GM18907 (cell line): ENCODE results near the gene SLC6A17.

Experiments used
- ATAC-seq: cut with Tn5 transposase; IDR thresholded peaks from one replicate; pipeline ENCODE4 v1.9.1; 2021; ENCODE audit warnings: mild to moderate bottlenecking, moderate library complexity; ENCODE audit not compliant: unreplicated experiment

The SLC6A17 gene

DNA sequence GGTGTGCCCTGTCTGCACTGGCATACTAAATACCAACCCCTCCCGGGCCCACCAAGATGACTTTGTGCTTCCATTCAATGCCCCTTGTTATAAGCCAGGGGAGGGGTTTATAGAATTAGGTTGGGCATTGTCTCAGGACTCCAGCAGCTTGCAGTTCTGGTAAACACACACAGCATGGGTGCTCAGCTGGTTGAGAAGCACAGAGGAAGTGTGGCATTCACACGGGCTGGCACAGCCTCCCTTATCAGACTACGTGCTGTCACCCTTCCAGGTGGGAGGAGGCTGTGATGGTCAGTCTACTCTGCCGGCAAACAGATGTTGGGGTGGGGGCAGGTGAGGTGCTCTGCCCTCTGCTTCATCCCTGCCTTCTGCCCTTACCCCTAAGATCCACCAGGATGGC, 15.0 kb upstream of the SLC6A17 start:
- ATAC-seq = no peak

DNA sequence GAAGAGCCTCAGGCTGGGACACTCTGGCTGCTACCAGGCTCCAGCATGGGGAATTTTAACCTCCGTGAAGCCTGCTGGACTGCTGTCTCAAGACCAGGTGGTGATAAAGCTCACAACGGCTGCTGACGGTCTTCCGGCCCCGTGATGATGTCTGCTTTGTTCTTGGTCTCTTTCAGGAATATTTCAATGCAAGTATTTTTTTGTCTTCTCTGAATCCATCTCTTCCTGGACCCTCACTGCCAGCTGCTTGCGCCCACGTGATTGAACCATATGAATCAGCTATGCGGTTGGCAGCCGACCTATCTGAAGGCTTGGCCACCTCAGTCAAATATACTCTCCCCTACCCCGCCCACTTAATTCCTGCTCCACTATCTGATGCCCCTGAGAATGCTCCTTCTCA, 14.6 kb upstream of the SLC6A17 start:
- ATAC-seq = no peak

DNA sequence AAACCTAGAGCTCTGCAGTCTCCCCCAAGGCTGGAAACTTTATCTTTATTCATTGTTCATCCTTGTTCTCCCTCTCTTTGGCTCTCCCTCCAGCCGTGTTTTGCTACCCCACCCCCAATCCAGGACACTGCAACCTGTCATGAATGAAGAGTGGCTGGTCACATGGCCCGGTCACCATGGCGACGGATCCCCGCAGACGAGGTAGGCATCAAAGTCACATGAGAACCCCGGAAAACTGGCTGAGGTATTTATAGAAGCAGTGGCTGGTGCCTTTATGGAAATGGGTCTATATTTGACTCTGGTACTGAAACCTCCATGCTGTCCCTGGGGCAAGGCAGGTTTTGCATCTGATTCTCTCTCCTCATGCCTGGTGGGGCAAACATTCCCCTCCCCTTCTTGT, 13.4 kb upstream of the SLC6A17 start:
- ATAC-seq = no peak

DNA sequence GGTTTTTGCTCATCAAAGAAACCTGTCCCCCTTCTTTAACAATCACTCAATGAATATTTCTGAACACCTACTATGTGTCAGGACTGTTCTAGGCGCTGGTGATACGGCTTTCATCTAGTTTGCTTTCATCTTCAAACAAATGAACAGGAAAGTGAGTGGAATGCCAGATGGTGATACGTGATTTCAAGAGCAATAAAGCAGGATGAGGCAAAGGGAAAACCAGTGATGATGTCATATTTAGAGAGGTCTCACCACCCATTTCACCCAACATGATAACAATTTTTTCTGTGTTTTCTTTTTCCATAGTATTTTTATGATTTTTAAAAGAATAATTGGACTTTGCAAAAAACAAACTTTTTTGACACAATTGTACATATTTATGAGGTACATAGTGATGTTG, 11.3 kb upstream of the SLC6A17 start:
- no peak for ATAC-seq

DNA sequence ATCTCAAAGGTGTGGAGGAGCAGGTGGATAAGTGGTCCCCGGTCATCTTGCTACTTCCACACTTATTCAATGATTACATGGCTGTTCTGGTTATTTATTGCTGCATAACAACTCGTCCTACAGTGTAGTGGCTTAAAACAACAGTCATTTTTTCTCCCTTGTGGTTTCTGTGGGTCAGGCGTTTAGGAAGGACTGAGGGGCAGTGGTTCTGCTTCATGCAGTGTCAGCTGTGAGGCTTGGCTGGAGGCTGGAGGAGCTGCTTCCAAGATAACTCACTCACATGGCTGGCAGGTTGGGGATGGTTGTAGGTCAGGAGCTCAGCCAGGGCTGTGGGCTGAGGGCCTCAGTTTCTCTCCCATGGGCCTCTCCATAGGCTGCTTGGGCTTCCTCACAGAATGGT, 5.9 kb upstream of the SLC6A17 start:
- no peak for ATAC-seq

DNA sequence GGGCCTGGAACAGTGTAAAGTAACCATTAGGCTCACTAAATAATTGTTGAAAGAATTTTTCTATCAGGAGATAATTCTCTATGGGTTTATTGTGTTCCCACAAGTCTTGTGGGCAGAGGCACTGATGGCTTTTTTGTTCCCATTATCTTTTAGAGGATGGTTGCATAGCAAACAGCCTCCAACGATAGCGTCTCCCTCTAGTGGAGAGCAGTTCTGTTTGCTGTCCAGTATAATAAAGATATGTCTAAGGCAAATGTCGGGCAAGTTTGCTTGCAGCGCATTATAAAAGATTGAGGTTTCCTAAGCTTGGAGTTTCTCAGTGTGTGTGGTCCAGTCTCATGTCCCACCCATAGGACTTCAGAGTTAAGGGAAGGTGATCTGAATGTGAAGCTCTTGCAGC, 1.3 kb upstream of the SLC6A17 start:
- ATAC-seq = no peak

DNA sequence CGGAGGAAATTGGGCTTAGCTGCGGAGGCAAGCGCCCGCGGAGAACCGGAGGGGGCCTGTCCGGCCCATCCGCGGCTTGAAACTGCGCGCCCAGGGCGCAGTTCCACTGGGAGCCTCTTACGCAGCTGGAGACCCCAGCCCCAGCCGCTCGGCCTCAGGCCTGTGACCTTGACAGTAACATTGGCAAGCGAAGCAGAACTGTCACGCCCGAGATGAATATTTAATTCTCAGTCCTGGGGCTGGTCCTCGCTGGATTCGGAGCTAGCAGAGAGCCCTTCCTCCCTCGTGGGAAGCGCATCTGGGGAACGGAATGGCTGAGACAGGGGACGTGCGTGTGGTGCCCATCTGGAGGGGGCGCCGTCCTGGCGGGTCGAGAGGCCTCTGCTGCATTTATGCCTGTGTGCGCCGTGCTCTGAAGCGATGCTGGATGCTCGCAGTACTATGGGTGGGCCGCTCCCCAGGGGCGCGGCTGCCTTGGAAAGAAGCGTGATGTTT, 928 bp downstream of the SLC6A17 start:
- ATAC-seq = no peak

DNA sequence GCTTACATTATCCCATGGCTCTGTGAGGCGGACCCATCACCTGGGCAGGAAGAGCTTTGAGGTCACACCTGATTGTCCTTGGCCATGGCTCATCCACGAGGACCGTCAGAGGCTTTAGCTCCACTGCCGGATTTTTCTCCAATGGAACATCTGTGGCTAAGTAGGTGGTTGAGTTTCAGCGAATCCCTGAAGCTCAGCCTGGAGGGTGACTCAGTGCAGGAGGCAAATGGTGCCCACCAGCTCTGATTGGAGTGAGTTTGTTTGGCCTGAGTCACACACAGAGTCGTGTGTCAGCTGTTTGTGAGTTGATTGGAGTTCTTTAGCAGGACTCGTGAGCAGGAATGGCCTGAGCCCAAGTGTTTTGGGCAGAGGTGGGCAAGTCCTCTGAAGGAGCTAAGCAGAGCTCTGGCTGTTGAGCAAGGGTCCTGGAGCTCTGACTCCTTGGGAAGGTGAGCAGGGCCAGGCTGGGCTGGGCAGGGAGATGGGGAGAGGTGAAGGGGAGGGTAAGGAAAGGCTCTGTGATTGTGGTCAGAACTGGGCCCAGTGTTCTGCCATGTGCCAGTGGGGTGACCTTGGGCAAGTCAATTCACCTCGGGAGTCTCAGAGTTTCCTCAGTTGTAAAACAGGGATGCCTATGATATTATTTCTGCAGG, 2.0 kb downstream of the SLC6A17 start:
- ATAC-seq = no peak

DNA sequence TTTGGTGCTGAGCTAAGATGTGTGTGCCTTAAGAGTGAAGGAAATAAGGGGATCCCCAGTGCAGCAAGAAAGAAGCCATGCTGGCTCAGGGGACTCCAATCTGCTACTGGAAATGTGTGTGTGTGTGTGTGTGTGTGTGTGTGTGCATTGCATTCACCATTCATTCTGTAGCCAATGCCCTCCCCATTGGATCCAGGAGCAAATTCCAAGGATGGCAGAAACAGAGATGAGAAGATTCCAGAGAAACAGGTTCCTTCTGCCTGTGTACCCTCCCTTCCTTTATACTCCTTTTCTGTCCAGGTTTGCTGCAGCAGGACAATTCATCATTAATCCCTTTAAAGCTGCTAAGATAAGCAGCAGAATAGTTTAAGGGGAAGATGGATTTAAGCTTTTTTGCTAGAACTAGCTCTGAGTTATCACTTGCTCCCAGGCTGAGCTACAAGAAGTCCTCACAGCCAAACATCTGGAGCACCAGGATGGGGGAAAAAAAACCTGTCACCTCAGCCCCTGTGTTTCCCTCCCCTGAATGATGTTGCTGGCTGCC, 3.2 kb downstream of the SLC6A17 start:
- no peak for ATAC-seq

DNA sequence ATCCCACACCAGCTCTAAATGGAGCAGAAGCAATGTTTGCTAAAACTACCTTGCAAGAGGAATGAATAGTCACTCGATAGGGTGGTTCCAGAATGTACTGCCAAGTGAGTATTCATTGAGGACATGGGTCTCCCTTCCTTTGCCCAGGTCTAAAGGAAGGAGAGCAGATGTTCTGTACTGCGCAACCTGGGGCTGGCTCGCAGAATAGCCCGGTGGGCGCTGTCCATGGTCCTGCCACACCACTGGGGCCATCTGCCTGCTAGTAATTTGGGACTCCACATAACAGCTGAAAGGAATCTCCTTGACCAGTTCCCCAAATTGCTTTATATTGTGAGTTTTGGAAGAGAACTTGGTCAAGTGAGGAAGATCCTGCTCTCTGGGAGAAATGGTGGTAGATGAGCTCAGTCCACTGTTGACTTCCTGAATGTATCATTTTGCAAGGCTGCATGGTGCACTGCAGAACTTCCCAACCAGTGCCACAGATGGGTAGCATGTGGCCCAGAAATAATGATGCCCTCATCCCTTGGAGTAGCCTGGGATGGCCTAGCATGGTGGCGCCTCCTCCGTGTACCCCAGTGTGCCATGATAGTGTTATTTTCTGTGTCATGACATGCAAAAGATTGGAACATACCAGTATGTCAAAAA, 5.7 kb downstream of the SLC6A17 start:
- ATAC-seq = no peak

DNA sequence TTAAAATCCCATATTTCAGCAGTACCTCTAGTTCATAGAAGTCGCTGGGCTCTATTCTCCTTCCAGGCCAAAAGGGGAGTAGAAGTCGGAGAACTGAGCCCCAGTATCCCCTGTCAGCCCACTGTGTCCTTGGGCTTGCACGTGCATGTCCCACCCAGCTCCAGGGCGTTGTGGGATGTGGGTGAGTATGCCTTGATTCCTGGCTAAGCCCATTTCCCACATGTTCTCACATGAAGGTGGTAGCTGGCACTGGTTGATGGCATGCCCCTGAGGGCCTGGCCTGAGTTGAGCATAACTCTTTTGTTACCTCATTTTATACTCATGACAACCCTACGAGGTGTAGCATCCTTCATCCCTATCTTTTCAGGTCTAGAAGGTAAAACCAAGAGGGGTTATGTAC, 8.0 kb downstream of the SLC6A17 start:
- ATAC-seq = no peak

DNA sequence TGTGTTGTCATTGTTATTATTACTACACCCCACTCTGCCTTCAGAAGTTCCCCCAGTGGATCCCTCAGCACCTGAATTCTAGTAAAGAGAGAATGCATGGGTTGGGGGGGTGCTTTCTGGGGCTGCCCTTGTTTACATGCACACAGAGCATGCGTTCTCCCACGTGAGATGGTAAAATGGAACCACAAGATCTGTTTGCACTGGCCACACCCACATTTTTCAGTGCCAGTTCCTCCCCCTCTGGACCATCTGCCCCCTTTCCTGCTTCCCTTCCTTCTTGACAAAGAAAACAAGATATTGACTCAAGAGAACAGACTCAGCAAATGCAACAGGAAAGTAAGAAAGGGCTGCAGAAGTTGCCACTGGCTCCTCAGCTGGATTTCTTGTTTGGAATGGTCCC, 8.9 kb downstream of the SLC6A17 start:
- no peak for ATAC-seq

DNA sequence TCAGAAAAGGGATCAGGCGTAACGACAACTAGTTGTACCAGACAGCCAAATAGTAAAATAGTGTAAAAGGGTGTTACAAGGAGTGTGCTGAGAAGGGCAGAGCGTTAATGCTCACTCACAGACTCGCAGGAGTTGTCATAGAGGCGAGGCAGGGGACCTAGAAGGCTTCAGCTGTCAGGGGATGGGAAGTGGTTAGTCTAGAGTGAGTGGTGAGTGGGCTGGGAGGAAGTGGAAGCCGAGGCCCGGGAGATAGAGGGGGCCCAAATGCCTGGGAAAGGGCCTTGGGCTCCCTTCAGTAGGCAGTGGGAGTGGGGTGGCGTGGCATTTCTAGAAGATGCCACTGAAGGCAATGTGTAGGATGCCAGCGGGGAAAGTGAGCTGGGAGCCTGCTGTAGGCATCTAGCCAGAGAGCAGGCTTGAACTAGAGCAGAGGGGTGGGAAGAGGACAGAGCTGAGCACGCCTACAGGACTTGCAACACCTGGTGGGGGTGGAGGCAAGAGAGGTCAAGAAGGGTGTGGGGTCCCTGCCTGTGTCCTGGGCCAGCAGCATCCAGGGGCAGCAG, 10.3 kb downstream of the SLC6A17 start:
- ATAC-seq = no peak

DNA sequence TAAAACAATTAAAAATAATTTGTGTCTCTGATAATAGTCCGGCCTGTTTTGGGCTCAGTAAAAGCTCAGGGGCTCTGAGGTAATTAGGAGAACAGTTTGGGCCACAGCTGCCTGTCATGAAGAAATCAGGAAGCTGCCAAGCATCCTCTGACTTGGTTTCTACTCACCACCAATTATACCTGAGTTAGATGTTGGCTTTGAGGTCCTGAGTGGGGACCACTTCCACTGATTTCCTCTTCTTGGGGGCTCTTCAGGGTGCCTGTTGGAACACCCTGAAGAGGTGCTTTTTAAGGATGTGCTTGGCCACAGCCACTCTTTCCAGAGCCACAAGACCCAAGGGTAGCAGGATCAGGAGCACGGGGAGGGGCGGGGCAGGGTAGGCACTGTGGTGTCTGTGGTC, 10.9 kb downstream of the SLC6A17 start:
- no peak for ATAC-seq

DNA sequence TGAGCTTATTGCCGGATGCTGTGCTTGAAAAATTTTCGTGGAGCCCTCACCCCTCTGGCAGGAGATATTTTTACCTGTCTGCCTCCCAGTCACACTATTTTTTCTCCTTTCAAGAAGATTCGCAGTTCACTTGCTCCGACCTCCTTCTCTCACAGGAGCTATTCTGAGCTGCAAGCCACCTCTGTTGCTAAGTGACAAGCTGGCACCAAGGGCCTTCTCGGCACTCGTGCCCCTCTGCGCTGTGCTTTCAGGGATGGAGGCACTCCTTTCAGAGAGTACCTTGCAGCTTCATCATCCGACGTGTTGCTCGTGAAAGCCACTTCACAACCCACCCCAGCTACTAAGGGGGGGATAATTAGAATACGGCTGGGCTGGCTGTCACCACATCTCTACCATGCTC, 11.6 kb downstream of the SLC6A17 start:
- ATAC-seq = no peak

DNA sequence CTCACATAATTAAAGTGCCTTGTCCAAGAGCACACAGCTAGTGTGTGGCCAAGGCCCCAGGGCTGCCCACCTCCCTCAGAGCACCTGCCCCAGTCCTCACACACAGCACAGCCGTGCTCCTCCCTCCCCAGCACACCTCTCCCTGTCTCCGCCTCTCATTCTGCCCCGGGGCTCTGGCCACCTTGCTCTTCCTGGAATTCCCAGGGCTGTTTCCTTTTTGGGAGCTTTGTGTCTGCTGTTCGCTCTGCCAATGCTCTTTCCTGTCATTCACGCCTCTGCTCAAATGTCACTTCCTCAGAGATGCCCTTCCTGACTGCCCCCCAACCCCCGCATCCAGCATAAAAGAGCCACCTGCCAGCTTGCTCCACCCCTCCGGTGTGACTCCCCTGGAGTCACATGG, 13.3 kb downstream of the SLC6A17 start:
- ATAC-seq = no peak

DNA sequence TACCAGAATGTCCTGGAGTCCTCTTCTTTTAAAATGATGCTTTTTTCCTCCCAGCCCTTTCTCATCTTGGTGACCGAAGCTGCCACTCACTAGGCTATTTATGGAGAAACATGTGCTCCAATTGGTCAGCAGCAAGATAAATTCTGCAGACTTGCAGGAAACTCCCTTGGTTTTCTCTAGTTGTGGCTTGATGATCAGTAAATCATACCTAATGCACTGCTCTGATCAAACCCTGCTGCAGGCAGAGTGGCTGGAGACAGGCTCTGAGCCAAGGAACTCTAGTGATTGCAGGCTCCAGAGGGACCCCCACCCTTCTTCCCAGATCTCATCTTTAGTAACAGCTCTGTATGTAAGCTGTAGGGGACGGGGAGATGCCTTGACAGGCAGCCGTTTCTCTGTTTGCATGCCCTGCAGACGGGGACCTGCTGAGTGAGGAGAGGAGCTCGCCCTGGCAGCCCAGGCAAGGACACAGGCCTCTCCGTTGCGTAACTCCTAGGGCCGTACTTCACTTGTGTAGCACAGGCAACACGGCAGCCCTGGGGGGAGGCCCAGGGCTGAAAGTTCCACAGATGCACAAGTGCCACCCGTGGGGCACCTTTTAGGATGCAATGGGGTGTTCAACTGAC, 14.5 kb downstream of the SLC6A17 start:
- ATAC-seq = no peak

DNA sequence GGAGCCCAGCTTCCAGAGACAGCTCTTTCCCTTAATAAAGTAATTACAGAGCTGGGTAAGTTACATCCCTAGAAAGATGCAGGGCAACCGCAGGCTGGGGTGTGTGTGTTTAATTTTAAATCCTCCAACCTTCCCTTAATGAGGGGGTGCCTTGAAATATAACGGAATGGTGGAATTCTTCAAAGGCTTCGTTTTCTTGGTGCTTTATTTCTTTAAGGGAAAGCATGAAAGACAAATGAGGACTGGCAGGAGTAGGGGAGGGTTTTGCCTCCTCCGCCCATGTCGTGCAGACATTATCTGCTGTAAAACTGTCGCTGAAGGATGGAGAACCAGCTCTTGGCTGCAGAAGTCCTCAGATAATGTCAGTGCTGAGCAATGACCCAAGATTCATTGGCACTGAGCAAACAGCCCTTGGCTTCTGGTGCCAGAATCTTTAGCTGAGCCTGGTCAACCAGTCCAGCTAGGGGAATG, 15.5 kb downstream of the SLC6A17 start:
- no peak for ATAC-seq

DNA sequence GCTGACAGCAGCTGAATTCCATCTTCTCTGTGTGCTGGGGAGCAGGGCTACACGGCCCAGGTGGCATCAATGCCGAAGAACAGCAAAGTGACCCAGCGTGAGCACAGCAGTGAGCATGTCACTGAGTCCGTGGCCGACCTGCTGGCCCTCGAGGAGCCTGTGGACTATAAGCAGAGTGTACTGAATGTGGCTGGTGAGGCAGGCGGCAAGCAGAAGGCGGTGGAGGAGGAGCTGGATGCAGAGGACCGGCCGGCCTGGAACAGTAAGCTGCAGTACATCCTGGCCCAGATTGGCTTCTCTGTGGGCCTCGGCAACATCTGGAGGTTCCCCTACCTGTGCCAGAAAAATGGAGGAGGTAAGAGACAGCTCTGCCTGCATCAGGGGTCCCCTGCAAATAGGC, 16.6 kb downstream of the SLC6A17 start:
- ATAC-seq = no peak

DNA sequence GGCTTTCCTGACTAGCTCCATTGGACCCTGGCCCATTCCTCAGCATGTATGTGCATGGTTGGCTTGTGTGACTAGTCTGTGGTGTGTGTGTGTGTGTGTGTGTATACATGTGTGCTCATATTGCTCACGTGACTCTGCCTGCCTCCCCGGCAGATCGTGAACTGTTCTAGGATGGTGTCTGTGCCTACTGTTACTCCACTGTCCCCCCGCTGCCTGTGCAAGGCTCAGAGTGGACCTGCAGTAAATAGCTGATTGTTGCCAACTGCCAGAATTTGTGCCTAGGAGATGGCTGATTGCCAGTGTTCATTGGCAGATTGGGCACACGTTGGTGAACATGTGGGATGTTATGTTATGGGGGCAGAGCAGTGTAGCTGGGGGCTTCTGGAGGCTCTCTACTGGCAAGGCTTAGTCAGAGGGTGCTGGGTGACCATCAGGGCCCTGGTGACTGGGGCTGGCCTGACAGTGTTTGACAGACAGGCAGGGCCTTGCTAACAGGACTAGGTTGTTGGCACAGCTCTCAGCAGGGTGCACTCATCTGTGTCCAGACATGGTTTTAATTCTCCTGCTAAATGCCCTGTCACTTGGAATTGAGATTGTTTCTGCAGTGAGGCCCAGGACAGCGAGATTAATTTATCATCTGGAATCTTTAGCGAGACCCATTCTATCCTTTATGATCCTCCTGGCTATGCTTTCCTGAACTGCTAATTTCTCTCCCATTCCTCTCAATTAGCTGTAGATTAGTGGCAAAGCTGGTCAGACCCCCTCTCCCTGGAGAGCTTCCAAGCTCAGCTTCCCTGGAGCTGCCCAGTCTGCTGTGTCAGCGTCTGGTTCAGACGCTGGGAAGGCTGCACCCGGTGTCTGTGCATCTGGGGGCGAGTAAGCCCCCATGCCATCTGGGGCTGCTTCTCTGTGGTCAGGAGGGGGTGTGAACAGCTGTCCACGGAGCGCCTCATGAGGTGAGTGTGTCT, 20.8 kb downstream of the SLC6A17 start:
- no peak for ATAC-seq

DNA sequence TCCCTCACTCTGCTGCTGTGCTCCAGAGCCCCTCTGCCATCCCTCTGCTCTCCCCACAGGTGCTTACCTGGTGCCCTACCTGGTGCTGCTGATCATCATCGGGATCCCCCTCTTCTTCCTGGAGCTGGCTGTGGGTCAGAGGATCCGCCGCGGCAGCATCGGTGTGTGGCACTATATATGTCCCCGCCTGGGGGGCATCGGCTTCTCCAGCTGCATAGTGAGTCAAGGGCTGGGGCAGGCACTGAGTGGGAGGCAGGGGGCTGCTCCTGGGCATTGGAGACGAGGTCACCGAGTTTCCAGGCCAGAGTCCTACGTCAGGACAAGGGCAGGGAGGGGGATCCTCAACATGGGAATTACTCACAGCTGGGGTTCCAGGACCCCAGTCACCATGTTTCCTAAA, 21.7 kb downstream of the SLC6A17 start:
- ATAC-seq = no peak
